DND-41 (cell line): ENCODE measurements around the gene FAM83G.

ENCODE experiments used
- ATAC-seq: fragments of 200-7000 bp; cut with Tn5 transposase; 3 replicates; pipeline ENCODE4 v1.9.1; 2021; ENCODE audit warnings: low read depth; ENCODE audit not compliant: insufficient read depth
- DNase-seq: peaks from one replicate; pipeline ENCODE4 v3.0.0-alpha.2; 2020
- H2AFZ ChIP-seq: 2 replicates; pipeline ENCODE4 v1.6.0; 2012; ENCODE audit warnings: low read depth, low read length
- H3K27ac ChIP-seq: 2 replicates; pipeline ENCODE4 v1.5.1; 2012; ENCODE audit warnings: low read length, inconsistent platforms
- H3K27me3 ChIP-seq: fragments of 200-600 bp; sonication (generic); 2 replicates; pipeline ENCODE4 v1.6.0; 2012; ENCODE audit warnings: low read length, mild to moderate bottlenecking, inconsistent platforms; ENCODE audit not compliant: insufficient read depth, poor library complexity
- H3K36me3 ChIP-seq: 2 replicates; pipeline ENCODE4 v1.5.1; 2012; ENCODE audit warnings: low read length, inconsistent platforms; ENCODE audit not compliant: insufficient read depth
- H3K4me1 ChIP-seq: 2 replicates; pipeline ENCODE4 v1.5.1; 2012; ENCODE audit warnings: mild to moderate bottlenecking, low read length; ENCODE audit not compliant: insufficient read depth
- H3K4me2 ChIP-seq: 2 replicates; pipeline ENCODE4 v1.6.0; 2012; ENCODE audit warnings: mild to moderate bottlenecking, moderate library complexity, low read length, inconsistent platforms; ENCODE audit not compliant: insufficient read depth
- H3K4me3 ChIP-seq, 2 experiments: fragments of 200-600 bp in 1 of 2; shearing (Covaris generic) in 1 of 2; 2 replicates each; pipeline ENCODE4 v1.5.1; 2012 to 2016; ENCODE audit warnings: inconsistent platforms in 2 of 2, low read length in 2 of 2, mild to moderate bottlenecking in 2 of 2, low read depth in 1 of 2, moderate library complexity in 1 of 2
- H3K79me2 ChIP-seq: 2 replicates; pipeline ENCODE4 v1.6.0; 2012; ENCODE audit warnings: low read length, inconsistent platforms; ENCODE audit not compliant: insufficient read depth
- H3K9ac ChIP-seq: 2 replicates; pipeline ENCODE4 v1.6.0; 2012; ENCODE audit warnings: low read depth, mild to moderate bottlenecking, inconsistent platforms, low read length, moderate library complexity
- H3K9me3 ChIP-seq: 2 replicates; pipeline ENCODE4 v1.5.1; 2012; ENCODE audit warnings: low read length, moderate library complexity, mild to moderate bottlenecking, inconsistent platforms; ENCODE audit not compliant: insufficient read depth, severe bottlenecking
- H4K20me1 ChIP-seq: 2 replicates; pipeline ENCODE4 v1.6.0; 2012; ENCODE audit warnings: low read length; ENCODE audit not compliant: insufficient read depth
- EZH2 ChIP-seq: IDR thresholded peaks from 3 replicates; pipeline ENCODE4 v1.6.1; 2012; ENCODE audit warnings: borderline replicate concordance, low read depth, mild to moderate bottlenecking, moderate library complexity, low read length, inconsistent platforms; ENCODE audit not compliant: severe bottlenecking
- TF ChIP-seq, protein P1 (sequence below): IDR thresholded peaks from 2 replicates; pipeline ENCODE4 v1.5.1; 2012; ENCODE audit warnings: borderline replicate concordance, low read length, moderate library complexity, mild to moderate bottlenecking; ENCODE audit not compliant: poor library complexity, severe bottlenecking; ENCODE audit errors: extremely low read depth

FAM83G gene

DNA sequence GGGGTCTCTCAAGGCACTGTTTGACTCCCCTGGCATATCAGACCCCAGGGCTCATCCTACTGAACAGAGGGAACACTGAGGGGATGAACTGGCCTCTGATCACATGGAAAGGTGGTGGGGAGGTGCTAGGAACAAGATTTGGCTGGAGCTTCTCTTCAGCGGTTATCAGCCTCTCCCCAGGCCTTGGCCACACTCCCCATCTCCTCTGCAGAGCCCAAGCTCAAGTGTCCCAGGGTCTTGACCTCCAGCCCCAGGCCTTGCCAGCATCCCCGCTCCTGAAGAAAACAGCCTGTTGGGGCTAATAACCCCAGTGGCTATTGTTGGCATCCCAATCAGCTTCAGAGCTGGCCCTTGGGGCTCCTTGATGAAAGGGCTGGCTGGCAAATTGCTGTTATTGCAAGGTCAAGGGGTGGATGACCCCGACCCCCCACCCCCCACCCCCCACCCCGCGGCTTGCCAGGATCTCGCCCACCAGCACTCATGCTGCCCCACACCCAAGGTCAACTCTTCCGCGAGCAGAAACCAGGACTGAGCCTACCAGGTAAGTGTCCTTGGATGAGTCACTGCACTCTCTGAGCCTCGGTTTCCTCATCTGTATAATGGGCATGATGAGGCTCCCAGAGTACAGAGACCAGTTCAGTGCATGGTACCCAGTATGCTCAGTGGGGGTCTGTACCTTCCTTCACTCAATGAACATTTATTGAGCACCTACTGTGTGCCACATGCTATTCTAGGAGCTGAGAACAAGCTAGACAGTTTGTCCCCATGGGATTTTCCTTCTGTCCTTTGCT is 18.8 kb upstream of the FAM83G start:
- DNase-seq (no peak), ATAC-seq (no peak)
- Histone ChIP-seq H3K4me3 (no peak overlapping the region), H3K9ac (no peak overlapping the region), H3K4me1 (no peaks in the 10 kb centered on the region), H3K79me2 (no peaks in the 10 kb centered on the region), H4K20me1 (peaks cover 13% of the 10 kb centered on the region; the same call in 1 of the 2 replicates), H3K9me3 (no peaks in the 10 kb centered on the region), H3K36me3 (peaks cover 15% of the 10 kb centered on the region), H2AFZ (no peak overlapping the region), H3K27me3 (no peaks in the 10 kb centered on the region), H3K27ac (no peak overlapping the region), H3K4me2 (no peak overlapping the region)
- no peak for TF ChIP-seq EZH2
- TF ChIP-seq, protein P1, sequence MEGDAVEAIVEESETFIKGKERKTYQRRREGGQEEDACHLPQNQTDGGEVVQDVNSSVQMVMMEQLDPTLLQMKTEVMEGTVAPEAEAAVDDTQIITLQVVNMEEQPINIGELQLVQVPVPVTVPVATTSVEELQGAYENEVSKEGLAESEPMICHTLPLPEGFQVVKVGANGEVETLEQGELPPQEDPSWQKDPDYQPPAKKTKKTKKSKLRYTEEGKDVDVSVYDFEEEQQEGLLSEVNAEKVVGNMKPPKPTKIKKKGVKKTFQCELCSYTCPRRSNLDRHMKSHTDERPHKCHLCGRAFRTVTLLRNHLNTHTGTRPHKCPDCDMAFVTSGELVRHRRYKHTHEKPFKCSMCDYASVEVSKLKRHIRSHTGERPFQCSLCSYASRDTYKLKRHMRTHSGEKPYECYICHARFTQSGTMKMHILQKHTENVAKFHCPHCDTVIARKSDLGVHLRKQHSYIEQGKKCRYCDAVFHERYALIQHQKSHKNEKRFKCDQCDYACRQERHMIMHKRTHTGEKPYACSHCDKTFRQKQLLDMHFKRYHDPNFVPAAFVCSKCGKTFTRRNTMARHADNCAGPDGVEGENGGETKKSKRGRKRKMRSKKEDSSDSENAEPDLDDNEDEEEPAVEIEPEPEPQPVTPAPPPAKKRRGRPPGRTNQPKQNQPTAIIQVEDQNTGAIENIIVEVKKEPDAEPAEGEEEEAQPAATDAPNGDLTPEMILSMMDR = no peak

DNA sequence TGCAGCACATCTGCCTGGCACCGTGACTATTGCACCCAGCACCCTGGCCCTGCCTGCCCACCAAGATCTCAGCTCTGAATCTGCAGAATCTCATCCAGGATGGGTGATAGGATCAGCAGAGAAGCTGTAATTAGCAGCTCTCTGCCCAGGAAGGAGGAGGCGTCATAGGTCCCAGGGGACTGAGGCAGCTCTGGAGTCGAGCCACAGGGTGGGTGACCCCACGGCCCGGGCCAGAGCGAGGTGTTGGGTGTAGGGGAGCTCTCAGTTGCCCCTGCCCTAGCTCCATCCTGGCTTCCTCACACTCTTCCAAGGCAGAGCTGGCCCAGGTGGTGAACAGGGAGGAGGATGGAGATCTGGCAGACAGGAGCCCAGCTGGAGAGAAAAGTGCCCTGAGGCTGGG is 18.2 kb upstream of the FAM83G start:
- TF ChIP-seq, protein P1 = no peak
- TF ChIP-seq EZH2 = no peak
- no peak for ATAC-seq
- H2AFZ ChIP-seq = no peak overlapping the region

DNA sequence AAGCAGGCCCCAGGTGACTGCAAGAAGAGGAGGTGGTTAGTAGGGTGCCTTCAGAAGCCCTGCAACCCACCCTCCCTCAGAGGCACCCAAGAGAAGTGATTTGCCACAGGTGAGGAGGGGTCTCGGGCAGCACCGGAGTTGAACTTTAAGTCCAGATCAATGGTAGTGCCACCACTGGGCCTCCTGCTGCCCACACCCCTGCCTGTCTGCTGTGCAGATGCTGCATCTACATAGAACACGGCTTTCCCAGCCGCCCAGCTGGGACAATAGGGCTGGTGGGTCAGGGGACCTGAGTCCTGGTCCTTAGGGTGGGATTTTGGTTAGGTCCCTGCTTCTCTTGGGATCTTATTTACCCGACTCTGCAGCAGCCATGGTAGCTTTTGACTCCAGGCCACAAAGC is 17.6 kb upstream of the FAM83G start:
- no peak overlapping the region for H3K9ac ChIP-seq
- H4K20me1 ChIP-seq = peaks cover 18% of the 10 kb centered on the region; the same call in 1 of the 2 replicates
- H3K79me2 ChIP-seq = no peaks in the 10 kb centered on the region
- H3K9me3 ChIP-seq = no peaks in the 10 kb centered on the region
- TF ChIP-seq, protein P1 = no peak
- no peak for TF ChIP-seq EZH2
- no peak overlapping the region for H3K4me2 ChIP-seq
- H3K4me3 ChIP-seq = no peak overlapping the region
- no peaks in the 10 kb centered on the region for H3K27me3 ChIP-seq
- ATAC-seq (no peak), DNase-seq (no peak)
- no peaks in the 10 kb centered on the region for H3K4me1 ChIP-seq
- peaks cover 15% of the 10 kb centered on the region for H3K36me3 ChIP-seq
- H3K27ac ChIP-seq = no peak overlapping the region
- no peak overlapping the region for H2AFZ ChIP-seq

More for the DNA sequence above, 18.2 kb upstream of the FAM83G start:
- peaks cover 15% of the 10 kb centered on the region for H3K36me3 ChIP-seq
- H3K4me1 ChIP-seq = no peaks in the 10 kb centered on the region
- no peak overlapping the region for H3K4me3 ChIP-seq
- no peaks in the 10 kb centered on the region for H3K79me2 ChIP-seq
- no peak for DNase-seq
- no peak overlapping the region for H3K9ac ChIP-seq
- no peak overlapping the region for H3K27ac ChIP-seq
- peaks cover 18% of the 10 kb centered on the region; the same call in 1 of the 2 replicates for H4K20me1 ChIP-seq
- H3K27me3 ChIP-seq = no peaks in the 10 kb centered on the region
- H3K4me2 ChIP-seq = no peak overlapping the region
- no peaks in the 10 kb centered on the region for H3K9me3 ChIP-seq
